Stimulated activated memory B cell treated with anti-CD40 and anti-IgM and Interleukin-4, amounts not matched to agents 10 μg/mL and 1 μg/mL and 100 μg/mL, for 72 hours (primary cell): ENCODE measurements around the gene NAXE.

Experiments
- ATAC-seq: fragments of 150-1000 bp; cut with Tn5 transposase; 2 replicates; pipeline ENCODE4 v1.10.0; 2021
- H3K27ac Mint-ChIP-seq: one replicate; pipeline ENCODE4 v1.8.0; 2022; ENCODE audit warnings: mild to moderate bottlenecking, mixed read lengths
- H3K27me3 Mint-ChIP-seq: one replicate; pipeline ENCODE4 v1.8.0; 2022; ENCODE audit warnings: mixed read lengths
- H3K36me3 Mint-ChIP-seq: one replicate; pipeline ENCODE4 v1.8.0; 2022; ENCODE audit warnings: mixed read lengths
- H3K4me1 Mint-ChIP-seq: one replicate; pipeline ENCODE4 v1.8.0; 2022; ENCODE audit warnings: mixed read lengths
- H3K4me3 Mint-ChIP-seq: one replicate; pipeline ENCODE4 v1.8.0; 2022; ENCODE audit warnings: mild to moderate bottlenecking, moderate library complexity, mixed read lengths
- H3K9me3 Mint-ChIP-seq: one replicate; pipeline ENCODE4 v1.8.0; 2022; ENCODE audit warnings: mixed read lengths

Gene NAXE

DNA sequence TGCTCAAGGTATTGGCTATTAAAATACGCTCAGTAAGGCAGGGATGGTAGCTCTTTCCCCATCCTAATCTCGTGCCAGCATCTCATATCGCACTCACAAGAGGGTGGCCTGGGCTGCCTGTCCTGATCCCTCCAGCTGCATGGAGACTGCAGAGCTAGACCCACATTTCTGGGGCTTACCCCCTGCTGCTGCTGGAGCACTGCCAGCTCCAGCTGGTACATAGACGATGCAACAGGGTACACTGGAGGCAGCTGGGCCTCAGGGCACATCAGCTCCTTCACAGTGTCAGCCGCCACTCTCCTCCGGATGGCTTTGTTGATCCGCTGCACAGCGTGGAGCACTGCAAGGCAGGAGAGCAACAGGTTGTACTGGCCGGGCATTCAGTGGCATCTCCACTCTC, 35.2 kb upstream of the NAXE start:
- no peaks in the 10 kb centered on the region for H3K27me3 Mint-ChIP-seq
- no peaks in the 10 kb centered on the region for H3K36me3 Mint-ChIP-seq
- H3K4me3 Mint-ChIP-seq: no peak overlapping the region
- peaks cover 28% of the 10 kb centered on the region for H3K4me1 Mint-ChIP-seq
- no peak for ATAC-seq
- H3K27ac Mint-ChIP-seq: no peak overlapping the region
- H3K9me3 Mint-ChIP-seq: no peaks in the 10 kb centered on the region

DNA sequence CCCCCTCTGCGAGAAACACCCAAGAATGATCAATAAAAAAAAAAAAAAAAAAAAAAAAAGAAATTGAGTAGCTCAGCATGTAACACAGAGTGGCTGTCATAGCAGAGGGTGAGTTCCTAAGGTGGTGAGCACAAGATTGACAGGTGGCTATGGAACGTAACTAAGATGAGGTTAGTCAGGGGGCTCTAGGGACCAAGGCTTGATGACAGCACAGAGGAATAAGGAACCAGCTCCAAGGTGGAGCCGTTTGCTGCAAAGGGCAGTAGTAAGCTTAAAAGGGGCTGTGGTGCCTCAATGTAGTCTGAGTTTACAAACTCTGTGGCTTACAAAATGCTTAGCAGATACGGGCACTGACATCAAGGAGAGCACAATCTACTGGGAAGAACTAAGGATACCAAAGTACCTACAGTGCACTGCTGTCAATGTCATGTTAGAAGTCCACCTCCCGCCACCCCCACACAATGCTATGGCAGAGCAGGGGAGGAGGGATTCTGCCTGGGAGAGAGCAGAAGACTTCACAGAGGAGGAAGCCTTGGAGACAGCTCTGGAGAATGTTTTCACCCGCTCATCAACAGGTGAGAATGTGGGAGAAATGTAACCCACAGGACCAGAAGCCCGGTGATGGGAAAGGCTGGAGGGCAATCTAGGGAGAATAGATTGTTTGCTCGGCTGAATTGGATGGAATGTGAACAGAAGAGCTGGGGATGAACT, 32.3 kb upstream of the NAXE start:
- Mint-ChIP-seq H3K9me3 (no peaks in the 10 kb centered on the region), H3K27ac (no peak overlapping the region), H3K36me3 (no peaks in the 10 kb centered on the region), H3K4me3 (no peak overlapping the region), H3K4me1 (no peaks in the 10 kb centered on the region), H3K27me3 (no peaks in the 10 kb centered on the region)
- peak; percentile 47 for ATAC-seq

- Mint-ChIP-seq H3K4me1 (no peaks in the 10 kb centered on the region), H3K36me3 (no peaks in the 10 kb centered on the region)
Measured at GRCh38 chr1:156559797-156560385, 31.7 kb upstream of the NAXE start.

DNA sequence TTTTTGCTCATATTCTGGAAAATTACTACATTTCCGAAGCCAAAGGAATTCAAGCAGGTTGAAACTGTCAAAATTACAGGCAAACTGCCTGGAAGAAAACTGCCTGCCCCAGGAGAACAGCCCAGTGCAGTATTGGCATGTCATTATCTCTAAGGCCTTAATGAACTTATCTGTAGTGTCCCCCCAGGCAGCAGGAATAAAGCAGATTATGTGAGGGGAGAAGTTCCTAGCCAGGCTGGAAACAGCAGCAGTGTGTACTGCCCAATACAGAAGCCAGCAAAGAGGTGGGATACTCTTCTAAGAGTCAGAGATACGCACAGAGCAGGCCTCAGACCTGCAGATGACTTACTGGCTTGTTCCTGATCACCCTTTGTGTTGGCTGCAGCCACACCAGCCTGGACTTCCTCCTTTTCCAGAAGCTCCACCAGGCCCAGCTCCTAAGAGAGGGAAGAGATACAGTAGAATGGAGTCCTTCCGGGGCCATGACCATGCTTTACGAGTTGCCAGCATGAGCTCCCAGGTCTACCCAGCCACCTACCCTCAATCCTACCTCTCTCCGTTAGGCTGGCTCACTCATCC, 30.9 kb upstream of the NAXE start:
- no peak overlapping the region for H3K4me3 Mint-ChIP-seq
- H3K27me3 Mint-ChIP-seq: no peaks in the 10 kb centered on the region
- H3K9me3 Mint-ChIP-seq: no peaks in the 10 kb centered on the region
- ATAC-seq: no peak
- H3K27ac Mint-ChIP-seq: no peak overlapping the region
- no peaks in the 10 kb centered on the region for H3K4me1 Mint-ChIP-seq
- H3K36me3 Mint-ChIP-seq: no peaks in the 10 kb centered on the region

More at GRCh38 chr1:156559797-156560385, 31.7 kb upstream of the NAXE start:
- H3K27ac Mint-ChIP-seq: no peak overlapping the region
- no peaks in the 10 kb centered on the region for H3K9me3 Mint-ChIP-seq
- H3K27me3 Mint-ChIP-seq: no peaks in the 10 kb centered on the region
- ATAC-seq: no peak
- H3K4me3 Mint-ChIP-seq: no peak overlapping the region

DNA sequence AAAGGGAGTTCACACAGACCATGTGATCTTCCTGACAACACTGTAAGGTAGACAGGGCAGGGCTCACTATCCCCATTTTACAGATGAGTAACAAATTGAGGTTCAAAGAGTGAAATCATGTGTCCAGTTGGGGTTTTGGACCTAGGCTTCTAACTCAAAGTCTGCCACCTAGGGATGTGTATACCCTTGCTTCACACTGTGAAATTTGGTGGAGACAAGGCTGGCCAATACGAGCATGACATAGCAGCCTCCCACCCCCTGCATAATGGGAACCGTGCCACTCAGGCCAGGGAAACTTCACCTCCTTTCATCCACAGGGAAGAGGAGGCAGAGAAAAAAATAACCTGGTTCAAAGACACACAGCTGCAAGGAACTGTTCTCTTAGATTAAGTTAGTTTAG, 26.1 kb upstream of the NAXE start:
- Mint-ChIP-seq H3K27me3 (peaks cover 3% of the 10 kb centered on the region), H3K4me3 (no peak overlapping the region), H3K36me3 (no peaks in the 10 kb centered on the region), H3K9me3 (no peaks in the 10 kb centered on the region), H3K27ac (no peak overlapping the region), H3K4me1 (no peaks in the 10 kb centered on the region)
- no peak for ATAC-seq

GRCh38 chr1:156566436-156566835, 25.1 kb upstream of the NAXE start:
- Mint-ChIP-seq H3K9me3 (no peaks in the 10 kb centered on the region), H3K27ac (no peak overlapping the region), H3K36me3 (no peaks in the 10 kb centered on the region), H3K4me1 (no peaks in the 10 kb centered on the region), H3K4me3 (no peak overlapping the region), H3K27me3 (peaks cover 12% of the 10 kb centered on the region)
- no peak for ATAC-seq

DNA sequence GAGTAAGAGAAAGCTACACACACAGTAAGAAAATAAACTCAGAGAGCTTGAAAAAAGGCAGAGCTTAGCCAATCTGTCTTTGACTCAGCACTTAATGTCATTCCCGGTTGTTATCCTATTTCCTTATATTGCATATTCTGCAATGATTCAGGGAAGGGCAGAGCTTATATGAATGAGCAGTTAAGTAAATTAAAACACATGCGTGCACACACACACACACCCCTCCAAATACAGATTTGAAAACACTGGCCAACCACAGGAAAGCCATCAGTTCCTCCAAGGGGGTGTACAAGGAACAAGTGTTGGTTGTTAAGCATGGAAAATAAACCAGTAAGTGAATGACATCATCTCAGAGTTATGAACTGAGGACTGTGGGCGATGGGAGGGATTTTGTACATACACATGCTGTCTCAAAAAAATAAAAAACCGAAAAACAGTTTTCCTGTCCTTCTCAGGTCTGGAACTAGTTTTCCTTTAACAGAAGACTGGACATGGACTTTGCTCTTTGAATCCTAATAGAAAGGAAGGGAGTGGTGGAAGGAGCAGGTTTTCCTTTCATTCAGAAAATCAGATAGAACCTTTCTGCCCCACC, 20.2 kb upstream of the NAXE start:
- peak overlapping the region; percentile 82 for H3K4me3 Mint-ChIP-seq
- H3K36me3 Mint-ChIP-seq: no peaks in the 10 kb centered on the region
- ATAC-seq: no peak
- H3K27me3 Mint-ChIP-seq: peaks cover 28% of the 10 kb centered on the region
- peaks cover 12% of the 10 kb centered on the region for H3K4me1 Mint-ChIP-seq
- no peaks in the 10 kb centered on the region for H3K9me3 Mint-ChIP-seq
- no peak overlapping the region for H3K27ac Mint-ChIP-seq

DNA sequence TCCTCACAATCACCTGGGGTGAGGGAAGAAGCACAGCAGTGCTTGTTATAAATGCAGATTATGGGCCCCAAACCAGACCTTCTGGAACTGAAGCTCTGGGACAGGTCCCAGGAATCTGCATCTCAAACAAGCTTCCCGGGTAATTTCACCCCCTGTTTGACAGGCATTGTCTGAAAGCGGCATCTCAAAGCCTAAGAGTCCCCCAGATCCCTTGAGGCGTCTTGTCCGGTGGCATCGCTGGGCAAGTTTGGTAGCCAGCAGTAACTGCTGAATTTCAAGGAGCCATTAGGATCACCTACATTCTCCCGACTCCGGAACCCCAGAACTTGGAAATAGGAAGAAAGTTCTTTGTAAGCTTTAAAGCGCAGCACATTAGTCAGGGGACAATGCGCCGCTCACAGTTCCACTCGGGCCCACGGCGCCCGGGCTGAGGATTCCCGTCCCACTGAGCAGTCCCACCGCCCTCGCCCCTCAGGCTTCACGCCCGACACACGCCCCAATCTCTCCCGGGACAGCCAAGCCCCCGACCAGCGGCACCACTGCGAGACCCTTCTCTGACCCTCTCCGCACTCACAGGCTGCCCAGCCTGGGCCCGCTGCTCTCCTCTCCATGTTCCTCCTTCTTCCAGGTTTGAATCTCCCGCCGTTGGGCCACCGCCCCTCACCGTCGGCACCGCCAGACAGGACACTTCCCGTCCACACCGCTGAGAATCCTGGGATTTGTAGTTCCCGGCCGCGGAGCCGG, 19.5 kb upstream of the NAXE start, which contains the start of gene IQGAP3:
IQGAP3 (minus strand) TSS at position 647 of the 744 bp plus-strand sequence; CDS start at position 611, 36 bp downstream.
- peak within 1 kb of the TSS; percentile 28 for H3K27ac Mint-ChIP-seq
- ATAC-seq: peak; percentile 92
- peaks cover 12% of the 10 kb centered on the region for H3K4me1 Mint-ChIP-seq

GRCh38 chr1:156572663-156573018, 18.9 kb upstream of the NAXE start:
- Mint-ChIP-seq H3K4me1 (peaks cover 12% of the 10 kb centered on the region), H3K27ac (peak overlapping the region; percentile 28), H3K27me3 (peaks cover 28% of the 10 kb centered on the region), H3K9me3 (no peaks in the 10 kb centered on the region), H3K4me3 (peak overlapping the region; percentile 82), H3K36me3 (no peaks in the 10 kb centered on the region)
- ATAC-seq: no peak

More for the DNA sequence above, 19.5 kb upstream of the NAXE start, which contains the start of gene IQGAP3:
- no peaks in the 10 kb centered on the region for H3K36me3 Mint-ChIP-seq
- peak within 1 kb of the TSS; percentile 82 for H3K4me3 Mint-ChIP-seq
- no peaks in the 10 kb centered on the region for H3K9me3 Mint-ChIP-seq
- H3K27me3 Mint-ChIP-seq: peaks cover 28% of the 10 kb centered on the region

DNA sequence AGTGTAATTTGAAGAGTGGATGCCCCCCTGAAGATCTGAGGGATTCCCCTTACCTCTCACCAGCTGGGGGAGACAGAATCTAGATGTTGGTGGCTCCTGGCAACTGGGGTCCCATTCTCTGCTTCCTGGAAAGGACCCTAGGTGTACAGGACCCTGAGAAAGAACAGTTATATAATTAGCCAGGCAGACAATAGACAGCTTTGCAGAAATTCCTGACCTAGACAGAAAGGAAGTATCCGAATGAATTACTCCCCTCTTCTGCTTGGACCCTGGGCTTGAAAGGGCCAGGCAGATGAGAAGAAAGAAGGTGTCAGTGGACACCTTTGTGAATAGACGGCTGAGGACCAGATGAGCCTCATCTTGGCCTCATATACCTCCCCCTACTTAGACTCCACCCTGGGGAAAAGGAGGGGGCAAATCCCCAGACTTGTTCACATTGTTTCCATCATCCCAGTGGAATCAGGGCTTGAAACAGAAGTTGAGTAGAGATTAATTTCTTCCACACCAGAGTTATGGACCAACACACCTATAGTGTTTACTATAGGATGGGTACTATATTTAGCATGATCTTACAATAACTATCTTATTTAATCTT, 17.4 kb upstream of the NAXE start:
- Mint-ChIP-seq H3K9me3 (no peaks in the 10 kb centered on the region), H3K4me1 (peaks cover 12% of the 10 kb centered on the region), H3K36me3 (no peaks in the 10 kb centered on the region), H3K27ac (no peak overlapping the region), H3K4me3 (no peak overlapping the region), H3K27me3 (peaks cover 28% of the 10 kb centered on the region)
- ATAC-seq: no peak

- no peaks in the 10 kb centered on the region for H3K36me3 Mint-ChIP-seq
- no peak overlapping the region for H3K27ac Mint-ChIP-seq
- ATAC-seq: no peak
- peaks cover 9% of the 10 kb centered on the region for H3K27me3 Mint-ChIP-seq
- no peaks in the 10 kb centered on the region for H3K9me3 Mint-ChIP-seq
- H3K4me1 Mint-ChIP-seq: peaks cover 23% of the 10 kb centered on the region
- H3K4me3 Mint-ChIP-seq: no peak overlapping the region
Measured at GRCh38 chr1:156577550-156577949, 14.0 kb upstream of the NAXE start.

- Mint-ChIP-seq H3K9me3 (no peaks in the 10 kb centered on the region), H3K4me3 (no peak overlapping the region), H3K4me1 (peaks cover 23% of the 10 kb centered on the region), H3K27ac (no peak overlapping the region), H3K36me3 (no peaks in the 10 kb centered on the region), H3K27me3 (peaks cover 4% of the 10 kb centered on the region)
- no peak for ATAC-seq
Measured at GRCh38 chr1:156578055-156578454, 13.5 kb upstream of the NAXE start.

- Mint-ChIP-seq H3K4me1 (peaks cover 36% of the 10 kb centered on the region), H3K4me3 (no peak within 1 kb of the TSS), H3K27me3 (no peaks in the 10 kb centered on the region), H3K27ac (no peak within 1 kb of the TSS), H3K9me3 (no peaks in the 10 kb centered on the region), H3K36me3 (no peaks in the 10 kb centered on the region)
- no peak for ATAC-seq
Measured at GRCh38 chr1:156579472-156579871, 12.1 kb upstream of the NAXE start, which contains the start of gene TTC24. Gene TTC24 (plus strand): TSS chr1:156579723. CDS start chr1:156581365, 1,642 bp downstream.

GRCh38 chr1:156581661-156582387, 9.8 kb upstream of the NAXE start:
- ATAC-seq: peak; percentile 85
- peaks cover 37% of the 10 kb centered on the region for H3K4me1 Mint-ChIP-seq
- peaks cover 11% of the 10 kb centered on the region for H3K36me3 Mint-ChIP-seq
- no peaks in the 10 kb centered on the region for H3K9me3 Mint-ChIP-seq
- H3K27me3 Mint-ChIP-seq: no peaks in the 10 kb centered on the region
- peak overlapping the region; percentile 97 for H3K27ac Mint-ChIP-seq
- H3K4me3 Mint-ChIP-seq: peak overlapping the region; percentile 82
